22Rv1 (cell line): ENCODE measurements around the gene DIRAS1.

Source experiments
- H3K27ac ChIP-seq: fragments of 450-650 bp; 2 replicates; pipeline ENCODE4 v1.5.1; 2017
- ZFX ChIP-seq: fragments of 450-650 bp; IDR thresholded peaks from 2 replicates; pipeline ENCODE4 v1.6.1; 2017; ENCODE audit warnings: antibody characterized with exemption, borderline replicate concordance
- TF ChIP-seq, protein P1 (sequence below): fragments of 450-650 bp; IDR thresholded peaks from 2 replicates; pipeline ENCODE4 v1.5.1; 2017; ENCODE audit warnings: mild to moderate bottlenecking

The DIRAS1 gene

DNA sequence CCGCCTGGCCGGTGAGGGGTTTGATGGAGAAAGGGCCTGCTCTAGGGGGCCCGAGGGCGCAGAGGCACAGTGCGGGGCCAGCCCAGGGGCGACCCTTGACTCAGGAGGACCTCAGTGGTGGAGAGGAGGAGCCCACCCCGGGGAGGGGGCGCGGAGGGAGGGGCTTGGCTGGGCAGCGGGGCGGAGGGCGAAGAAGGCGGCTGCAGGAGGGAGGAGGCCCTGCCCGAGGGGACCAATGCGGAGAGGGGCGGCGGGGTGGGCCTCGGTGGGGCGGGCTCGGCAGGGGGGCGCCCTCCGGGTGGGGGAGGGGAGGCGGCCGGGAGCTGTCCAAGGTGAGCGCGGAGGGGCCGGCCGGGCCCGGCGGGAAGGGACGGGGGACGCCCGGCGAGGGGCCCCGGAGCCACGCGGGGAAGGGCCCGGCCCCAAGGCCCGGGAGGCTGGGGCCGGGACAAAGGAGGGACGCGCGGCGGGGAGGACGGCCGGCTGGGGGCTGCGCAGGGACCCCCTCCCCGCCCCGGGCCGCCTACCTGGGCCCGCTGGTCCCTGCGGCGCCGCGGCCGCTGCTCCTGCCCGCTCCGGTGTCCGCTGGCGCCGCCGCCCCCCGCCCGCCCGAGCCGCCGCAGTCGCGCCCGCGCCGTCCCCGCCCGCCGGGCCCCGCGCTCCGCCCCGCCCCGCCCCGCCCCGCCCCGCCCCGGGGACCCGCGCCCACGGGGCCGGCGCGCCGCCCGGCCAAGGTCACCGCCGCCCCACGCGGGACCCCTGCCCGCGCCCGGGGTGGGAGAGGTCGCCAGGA is at the start of gene DIRAS1:
Gene DIRAS1 (minus strand): TSS at position 596 of the 793 bp plus-strand sequence. CDS start 3,566 bp downstream, outside the sequence.
- no peak for TF ChIP-seq ZFX
- TF ChIP-seq, protein P1, sequence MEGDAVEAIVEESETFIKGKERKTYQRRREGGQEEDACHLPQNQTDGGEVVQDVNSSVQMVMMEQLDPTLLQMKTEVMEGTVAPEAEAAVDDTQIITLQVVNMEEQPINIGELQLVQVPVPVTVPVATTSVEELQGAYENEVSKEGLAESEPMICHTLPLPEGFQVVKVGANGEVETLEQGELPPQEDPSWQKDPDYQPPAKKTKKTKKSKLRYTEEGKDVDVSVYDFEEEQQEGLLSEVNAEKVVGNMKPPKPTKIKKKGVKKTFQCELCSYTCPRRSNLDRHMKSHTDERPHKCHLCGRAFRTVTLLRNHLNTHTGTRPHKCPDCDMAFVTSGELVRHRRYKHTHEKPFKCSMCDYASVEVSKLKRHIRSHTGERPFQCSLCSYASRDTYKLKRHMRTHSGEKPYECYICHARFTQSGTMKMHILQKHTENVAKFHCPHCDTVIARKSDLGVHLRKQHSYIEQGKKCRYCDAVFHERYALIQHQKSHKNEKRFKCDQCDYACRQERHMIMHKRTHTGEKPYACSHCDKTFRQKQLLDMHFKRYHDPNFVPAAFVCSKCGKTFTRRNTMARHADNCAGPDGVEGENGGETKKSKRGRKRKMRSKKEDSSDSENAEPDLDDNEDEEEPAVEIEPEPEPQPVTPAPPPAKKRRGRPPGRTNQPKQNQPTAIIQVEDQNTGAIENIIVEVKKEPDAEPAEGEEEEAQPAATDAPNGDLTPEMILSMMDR: no peak
- H3K27ac ChIP-seq: peak within 1 kb of the TSS; percentile 65

DNA sequence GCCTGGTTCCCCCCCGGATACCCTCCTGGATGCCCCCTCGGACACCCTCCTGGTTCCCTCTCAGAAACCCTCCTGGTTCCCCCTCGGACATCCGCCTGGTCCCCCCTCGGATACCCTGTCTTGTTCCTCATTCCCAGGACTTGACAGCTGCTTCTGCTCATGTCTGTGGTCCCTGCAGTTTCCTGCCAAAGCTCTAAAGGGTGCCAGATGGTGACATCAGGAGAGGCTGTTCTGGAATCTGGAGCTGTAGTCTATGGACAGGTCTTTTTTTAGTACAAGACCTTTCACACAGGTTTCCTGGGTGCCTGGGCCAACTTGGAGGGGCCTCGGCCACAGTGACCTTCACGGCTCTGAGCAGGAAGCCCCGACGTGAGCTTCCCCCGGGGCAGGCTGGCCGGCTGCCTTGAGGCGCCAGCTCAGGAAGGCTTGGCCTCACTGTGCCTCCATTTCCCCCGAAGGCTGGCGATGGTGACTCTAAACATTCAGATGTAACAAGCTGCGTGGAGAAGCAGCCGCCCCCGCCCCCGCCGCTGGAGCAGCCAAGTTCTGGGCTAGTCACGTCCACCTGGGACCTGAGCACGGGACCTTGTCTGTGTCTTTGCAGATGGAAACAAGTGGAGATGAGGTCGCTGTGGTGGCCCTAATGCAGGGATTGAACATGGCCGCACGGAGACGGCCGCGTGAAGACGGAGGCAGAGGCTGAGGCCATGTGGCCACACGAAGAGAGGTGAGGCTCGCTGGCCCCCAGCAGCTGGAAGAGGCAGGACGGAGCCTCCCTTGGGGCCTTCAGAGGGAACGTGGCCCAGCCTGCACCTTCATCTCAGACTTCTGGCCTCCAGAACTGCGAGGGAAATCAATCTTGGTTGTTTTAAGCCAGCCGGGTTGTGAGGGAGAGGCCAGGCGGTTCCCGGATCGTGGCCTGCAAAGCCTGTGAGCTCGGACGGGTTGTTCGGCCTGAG is 49.2 kb upstream of the DIRAS1 start:
- no peak for TF ChIP-seq ZFX
- TF ChIP-seq, protein P1: no peak
- H3K27ac ChIP-seq: no peak overlapping the region

DNA sequence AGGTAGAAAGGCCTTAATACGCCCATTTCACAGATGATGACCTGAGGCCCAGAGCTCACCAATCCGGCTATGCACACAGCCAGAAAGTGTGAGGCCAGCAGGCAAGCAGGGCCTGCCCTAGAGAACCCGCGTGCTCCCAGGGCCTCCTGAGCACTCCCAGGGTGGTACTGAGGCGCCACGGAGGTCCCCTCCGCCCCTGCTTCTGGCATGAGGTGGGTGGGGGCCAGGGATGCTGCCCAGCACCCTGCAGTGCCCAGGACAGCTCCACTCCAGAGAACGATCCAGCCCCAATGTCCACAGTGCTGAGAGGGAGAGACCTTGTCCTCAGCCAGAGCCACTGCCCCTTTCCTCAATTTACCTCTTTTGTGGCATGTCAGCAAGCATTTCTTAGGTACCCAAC is 48.0 kb upstream of the DIRAS1 start:
- H3K27ac ChIP-seq: no peak overlapping the region
- TF ChIP-seq, protein P1: no peak
- TF ChIP-seq ZFX: no peak

DNA sequence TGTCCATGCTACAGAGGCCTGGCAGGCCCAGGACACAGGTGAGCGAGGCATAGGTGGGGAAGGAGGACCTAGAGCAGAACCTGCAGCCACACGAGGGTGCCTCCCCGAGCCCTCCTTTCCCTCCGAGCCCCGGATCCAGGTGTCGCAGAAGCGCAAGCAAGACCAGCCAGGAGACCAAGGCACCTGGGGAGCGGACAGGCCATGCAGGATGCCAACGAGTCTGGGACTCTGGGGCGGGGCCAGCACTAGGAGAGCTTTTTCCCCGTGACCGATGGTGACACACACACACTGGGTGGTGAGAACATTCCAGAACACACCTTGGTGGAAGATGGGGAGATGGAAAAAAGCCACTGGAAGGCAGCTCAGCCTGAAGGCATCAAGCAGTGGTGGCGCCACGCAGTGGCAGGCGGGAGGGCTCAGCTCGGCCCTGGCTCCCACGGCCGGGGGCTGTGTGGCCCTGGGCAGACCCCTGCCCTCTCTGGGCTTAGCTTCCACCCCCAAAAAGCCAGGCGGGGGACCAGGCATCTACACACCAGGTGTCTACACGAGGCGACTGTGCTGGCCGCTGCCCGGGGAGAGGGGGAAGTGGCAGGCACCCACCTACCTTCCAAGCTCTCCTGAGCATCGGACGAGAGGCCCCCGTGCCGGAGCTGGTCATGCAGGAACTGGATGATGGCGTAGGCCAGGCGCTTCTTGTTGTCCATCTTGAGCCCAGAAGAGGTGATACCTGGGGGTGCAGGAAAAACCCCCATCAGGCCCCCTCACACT is 47.4 kb upstream of the DIRAS1 start:
- TF ChIP-seq, protein P1: no peak
- no peak for TF ChIP-seq ZFX
- no peak overlapping the region for H3K27ac ChIP-seq

DNA sequence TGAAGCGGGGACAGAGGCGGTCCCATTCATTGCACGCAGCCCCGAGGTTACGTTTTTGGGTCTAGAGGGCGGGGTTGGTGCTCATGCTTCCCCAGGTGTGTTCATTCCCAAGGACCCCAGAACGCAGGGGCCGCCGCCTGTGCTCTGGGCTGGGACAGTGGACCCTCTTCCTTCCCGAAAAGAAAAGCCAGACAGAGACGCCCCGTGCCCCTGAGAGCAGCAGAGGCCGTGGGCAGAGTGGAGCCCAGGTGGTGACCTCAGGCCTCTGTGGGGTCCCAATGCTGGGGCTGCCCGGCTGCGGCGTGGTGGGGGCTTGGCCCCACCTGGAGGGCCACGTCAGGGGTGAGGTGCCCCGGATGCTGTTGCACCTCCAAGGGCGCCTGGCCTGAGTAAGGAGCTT is 46.5 kb upstream of the DIRAS1 start:
- no peak for TF ChIP-seq ZFX
- TF ChIP-seq, protein P1: no peak
- no peak overlapping the region for H3K27ac ChIP-seq

DNA sequence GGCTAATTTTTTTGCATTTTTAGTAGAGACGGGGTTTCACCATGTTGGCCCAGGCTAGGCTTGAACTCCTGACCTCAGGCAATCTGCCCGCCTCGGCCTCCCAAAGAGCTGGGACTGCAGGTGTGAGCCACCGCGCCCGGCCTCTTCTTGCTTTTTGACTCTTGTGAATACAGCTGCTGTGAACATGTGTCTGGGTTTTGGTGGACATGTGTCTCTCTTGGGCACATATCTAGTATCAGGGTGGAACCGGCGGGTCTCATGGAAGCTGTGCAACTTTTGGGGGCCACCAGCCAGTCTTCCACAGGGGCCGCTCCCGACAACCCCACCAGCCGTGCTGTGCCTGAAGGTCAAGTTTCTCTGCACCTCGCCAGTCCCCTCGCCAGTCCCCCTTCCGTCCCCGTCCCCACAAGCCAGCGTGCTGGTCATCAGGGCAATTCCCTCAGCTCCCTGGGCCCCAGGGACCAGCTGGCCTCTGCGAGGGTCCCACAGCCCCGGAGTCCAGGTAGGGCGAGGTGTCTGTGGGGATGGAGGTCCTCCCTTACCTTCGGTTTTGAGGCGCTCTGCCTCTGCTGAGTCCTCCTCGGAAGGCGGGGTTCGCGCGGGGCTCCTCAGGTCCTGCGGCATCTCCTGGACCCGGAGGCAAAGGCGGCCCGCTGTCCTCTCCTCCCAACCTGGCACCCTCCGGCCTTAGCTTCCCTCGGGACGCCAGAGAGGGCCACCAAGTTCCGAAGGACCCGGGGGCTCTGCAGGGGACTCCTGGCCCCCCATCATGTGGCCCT is 45.6 kb upstream of the DIRAS1 start:
- H3K27ac ChIP-seq: no peak overlapping the region
- TF ChIP-seq, protein P1: no peak
- TF ChIP-seq ZFX: no peak
